Astrocyte (in vitro differentiated cells and primary cell): ENCODE results near the gene DPF3.

ENCODE experiments used
- CTCF ChIP-seq: IDR thresholded peaks from 2 replicates; pipeline ENCODE4 v1.5.1; 2011; ENCODE audit warnings: low read depth, mild to moderate bottlenecking, inconsistent platforms, low read length, moderate library complexity; ENCODE audit not compliant: insufficient read depth
- EZH2 ChIP-seq: IDR thresholded peaks from 2 replicates; pipeline ENCODE4 v1.6.1; 2012; ENCODE audit warnings: mild to moderate bottlenecking, low read length, inconsistent platforms; ENCODE audit not compliant: insufficient read depth

GRCh38 chr14:72588521-72588920 is 305.4 kb downstream of the DPF3 start:
- TF ChIP-seq EZH2 (no peak), CTCF (no peak)
